ENCODE results near the gene ZNF343.

The ZNF343 gene

DNA sequence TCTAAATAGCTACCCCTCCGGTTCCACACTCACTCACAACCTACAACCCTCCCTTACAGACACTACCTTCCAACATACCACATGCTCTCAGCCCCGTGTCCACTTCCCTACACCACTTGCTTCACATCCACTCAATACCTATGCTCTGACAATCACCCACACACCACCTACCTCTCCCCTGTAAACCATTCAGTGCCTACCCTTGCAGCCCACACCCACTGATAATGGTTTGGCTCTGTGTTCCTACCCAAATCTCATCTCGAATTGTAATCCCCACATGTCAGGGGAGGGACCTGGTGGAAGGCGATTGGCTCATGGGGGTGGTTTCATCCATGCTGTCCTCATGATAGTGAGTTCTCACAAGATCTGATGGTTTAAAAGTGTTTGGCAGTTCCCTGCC, 9.8 kb upstream of the ZNF343 start:
- Histone ChIP-seq H3K9ac (ENCODE audit: low read depth, low read length, poor library complexity, severe bottlenecking) (no peak overlapping the region), H3K4me3 (ENCODE audit: low read length, poor library complexity, severe bottlenecking) (no peak overlapping the region), H3K27me3 (ENCODE audit: insufficient read depth, low read length, poor library complexity, severe bottlenecking) (peaks cover 19% of the 10 kb centered on the region), H2AFZ (ENCODE audit: low read length) (no peak overlapping the region), H3F3A (ENCODE audit: low read depth) (no peaks in the 10 kb centered on the region), H3K9me2 (replicated peaks; ENCODE audit: low read depth, low read length) (no peaks in the 10 kb centered on the region), H4K20me1 (ENCODE audit: insufficient read depth, low read length, poor library complexity, severe bottlenecking) (no peaks in the 10 kb centered on the region), H3K4me1 (ENCODE audit: insufficient read depth, low read length, poor library complexity, severe bottlenecking) (no peaks in the 10 kb centered on the region), H3K9me3 (ENCODE audit: insufficient read depth, low read depth, low read length) (no peaks in the 10 kb centered on the region), H3K4me2 (ENCODE audit: low read depth, low read length, poor library complexity, severe bottlenecking) (no peak overlapping the region), H3K36me3 (ENCODE audit: insufficient read depth, low read length) (no peaks in the 10 kb centered on the region), H3K79me2 (ENCODE audit: insufficient read depth, low read length) (no peaks in the 10 kb centered on the region)
- TF ChIP-seq, protein P1, sequence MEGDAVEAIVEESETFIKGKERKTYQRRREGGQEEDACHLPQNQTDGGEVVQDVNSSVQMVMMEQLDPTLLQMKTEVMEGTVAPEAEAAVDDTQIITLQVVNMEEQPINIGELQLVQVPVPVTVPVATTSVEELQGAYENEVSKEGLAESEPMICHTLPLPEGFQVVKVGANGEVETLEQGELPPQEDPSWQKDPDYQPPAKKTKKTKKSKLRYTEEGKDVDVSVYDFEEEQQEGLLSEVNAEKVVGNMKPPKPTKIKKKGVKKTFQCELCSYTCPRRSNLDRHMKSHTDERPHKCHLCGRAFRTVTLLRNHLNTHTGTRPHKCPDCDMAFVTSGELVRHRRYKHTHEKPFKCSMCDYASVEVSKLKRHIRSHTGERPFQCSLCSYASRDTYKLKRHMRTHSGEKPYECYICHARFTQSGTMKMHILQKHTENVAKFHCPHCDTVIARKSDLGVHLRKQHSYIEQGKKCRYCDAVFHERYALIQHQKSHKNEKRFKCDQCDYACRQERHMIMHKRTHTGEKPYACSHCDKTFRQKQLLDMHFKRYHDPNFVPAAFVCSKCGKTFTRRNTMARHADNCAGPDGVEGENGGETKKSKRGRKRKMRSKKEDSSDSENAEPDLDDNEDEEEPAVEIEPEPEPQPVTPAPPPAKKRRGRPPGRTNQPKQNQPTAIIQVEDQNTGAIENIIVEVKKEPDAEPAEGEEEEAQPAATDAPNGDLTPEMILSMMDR (conservative IDR thresholded peaks at IDR 0.05; ENCODE audit: low read length), result no peak
- no peak for TF ChIP-seq EZH2phosphoT487 (IDR thresholded peaks at IDR 0.05; ENCODE audit: borderline replicate concordance)

DNA sequence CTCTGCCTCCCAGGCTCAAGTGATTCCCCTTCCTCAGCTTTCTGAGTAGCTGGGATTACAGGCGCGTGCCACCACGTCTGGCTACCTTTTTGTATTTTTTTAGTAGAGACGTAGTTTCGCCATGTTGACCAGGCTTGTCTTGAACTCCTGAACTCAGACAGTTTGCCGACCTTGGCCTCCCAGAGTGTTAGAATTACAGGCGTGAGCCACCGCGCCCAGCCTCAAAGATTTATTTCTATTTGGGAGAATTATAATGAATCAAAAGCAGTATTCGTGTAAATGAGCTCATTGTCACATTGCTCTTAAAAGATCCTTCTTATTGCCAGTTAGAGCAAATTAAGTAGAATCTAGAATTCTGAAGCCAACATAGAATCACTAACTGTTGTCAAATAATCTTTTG, 9.4 kb upstream of the ZNF343 start:
- Histone ChIP-seq H3F3A (ENCODE audit: low read depth) (no peaks in the 10 kb centered on the region), H3K9ac (ENCODE audit: low read depth, low read length, poor library complexity, severe bottlenecking) (no peak overlapping the region), H3K9me3 (ENCODE audit: insufficient read depth, low read depth, low read length) (no peaks in the 10 kb centered on the region), H3K9me2 (replicated peaks; ENCODE audit: low read depth, low read length) (no peaks in the 10 kb centered on the region), H3K4me3 (ENCODE audit: low read length, poor library complexity, severe bottlenecking) (no peak overlapping the region), H3K79me2 (ENCODE audit: insufficient read depth, low read length) (no peaks in the 10 kb centered on the region), H2AFZ (ENCODE audit: low read length) (no peak overlapping the region), H4K20me1 (ENCODE audit: insufficient read depth, low read length, poor library complexity, severe bottlenecking) (no peaks in the 10 kb centered on the region), H3K27me3 (ENCODE audit: insufficient read depth, low read length, poor library complexity, severe bottlenecking) (peaks cover 24% of the 10 kb centered on the region), H3K36me3 (ENCODE audit: insufficient read depth, low read length) (no peaks in the 10 kb centered on the region), H3K4me1 (ENCODE audit: insufficient read depth, low read length, poor library complexity, severe bottlenecking) (no peaks in the 10 kb centered on the region), H3K4me2 (ENCODE audit: low read depth, low read length, poor library complexity, severe bottlenecking) (no peak overlapping the region)
- no peak for TF ChIP-seq EZH2phosphoT487 (IDR thresholded peaks at IDR 0.05; ENCODE audit: borderline replicate concordance)
- TF ChIP-seq, protein P1 (conservative IDR thresholded peaks at IDR 0.05; ENCODE audit: low read length), result no peak

DNA sequence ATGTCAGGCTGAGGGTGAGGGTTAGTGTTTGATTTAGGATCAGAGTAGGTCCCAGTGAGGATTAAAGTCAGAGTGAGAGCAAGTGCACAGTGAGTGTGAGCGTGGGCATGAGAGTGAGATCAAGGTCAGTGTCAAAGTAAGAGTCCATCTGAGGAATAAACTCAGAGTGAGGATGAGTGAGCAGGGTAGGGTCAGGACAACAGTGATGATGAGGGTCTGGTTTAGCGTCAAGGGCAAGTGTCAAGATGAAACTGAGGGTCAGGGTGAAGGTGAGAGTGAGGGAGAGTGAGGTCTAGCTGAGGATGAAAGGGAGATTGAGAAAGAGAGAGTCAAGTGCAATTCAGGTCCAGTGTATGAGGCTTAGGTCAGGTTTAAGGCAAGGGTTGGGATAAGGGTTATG, 7.7 kb upstream of the ZNF343 start:
- Histone ChIP-seq H3K4me1 (ENCODE audit: insufficient read depth, low read length, poor library complexity, severe bottlenecking) (no peaks in the 10 kb centered on the region), H3K9me2 (replicated peaks; ENCODE audit: low read depth, low read length) (no peaks in the 10 kb centered on the region), H3K79me2 (ENCODE audit: insufficient read depth, low read length) (no peaks in the 10 kb centered on the region), H3K4me2 (ENCODE audit: low read depth, low read length, poor library complexity, severe bottlenecking) (no peak overlapping the region), H3K4me3 (ENCODE audit: low read length, poor library complexity, severe bottlenecking) (no peak overlapping the region), H4K20me1 (ENCODE audit: insufficient read depth, low read length, poor library complexity, severe bottlenecking) (no peaks in the 10 kb centered on the region), H3F3A (ENCODE audit: low read depth) (no peaks in the 10 kb centered on the region), H3K9me3 (ENCODE audit: insufficient read depth, low read depth, low read length) (no peaks in the 10 kb centered on the region), H2AFZ (ENCODE audit: low read length) (no peak overlapping the region), H3K36me3 (ENCODE audit: insufficient read depth, low read length) (no peaks in the 10 kb centered on the region), H3K27me3 (ENCODE audit: insufficient read depth, low read length, poor library complexity, severe bottlenecking) (peaks cover 32% of the 10 kb centered on the region), H3K9ac (ENCODE audit: low read depth, low read length, poor library complexity, severe bottlenecking) (no peak overlapping the region)
- TF ChIP-seq, protein P1 (conservative IDR thresholded peaks at IDR 0.05; ENCODE audit: low read length), result no peak
- no peak for TF ChIP-seq EZH2phosphoT487 (IDR thresholded peaks at IDR 0.05; ENCODE audit: borderline replicate concordance)
